ES-I3 (cell line): Measurements from ENCODE around the gene NUP210.

Experiments used
- H3K36me3 ChIP-seq: 2 replicates; pipeline ENCODE4 v1.6.1; 2013; ENCODE audit warnings: mild to moderate bottlenecking, low read length, control low read depth, moderate library complexity; ENCODE audit not compliant: insufficient read depth
- H3K4me1 ChIP-seq: 2 replicates; pipeline ENCODE4 v1.6.1; 2013; ENCODE audit warnings: mild to moderate bottlenecking, control low read depth, low read length; ENCODE audit not compliant: insufficient read depth
- H3K9ac ChIP-seq: 2 replicates; pipeline ENCODE4 v1.6.1; 2013; ENCODE audit warnings: low read depth, mild to moderate bottlenecking, low read length, moderate library complexity
- H3K9me3 ChIP-seq: 2 replicates; pipeline ENCODE4 v1.6.1; 2013; ENCODE audit warnings: mild to moderate bottlenecking, low read length, moderate library complexity; ENCODE audit not compliant: control insufficient read depth, insufficient read depth

NUP210 gene

DNA sequence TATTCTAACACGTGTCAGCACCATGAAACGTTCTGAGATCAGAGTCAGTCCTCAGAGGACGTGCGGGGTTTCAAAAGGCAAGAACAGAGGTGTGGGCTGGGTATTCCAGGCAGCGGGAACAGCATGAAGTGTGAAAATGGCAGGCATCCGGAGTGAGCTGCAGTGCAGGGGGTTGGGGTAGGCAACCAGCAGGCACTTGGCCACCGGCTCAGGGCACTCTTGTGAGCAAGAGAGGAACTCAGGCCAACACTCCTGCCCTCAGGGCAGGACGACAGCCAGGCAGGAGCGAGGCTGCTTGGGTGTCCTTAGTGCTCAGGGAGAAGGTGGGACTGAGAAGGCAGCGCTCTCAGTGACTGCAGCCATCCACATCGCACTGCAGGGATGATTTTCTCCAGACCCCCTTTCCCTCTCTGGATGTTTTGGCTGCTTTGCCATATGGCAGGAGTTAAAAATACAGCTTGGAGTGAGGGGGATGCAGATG is 151.1 kb downstream of the NUP210 start:
- Histone ChIP-seq H3K9me3 (no peaks in the 10 kb centered on the region), H3K36me3 (no peaks in the 10 kb centered on the region), H3K4me1 (0 out of 2 replicates have a peak, but pooled peaks cover 3% of the 10 kb centered on the region), H3K9ac (no peak overlapping the region)

DNA sequence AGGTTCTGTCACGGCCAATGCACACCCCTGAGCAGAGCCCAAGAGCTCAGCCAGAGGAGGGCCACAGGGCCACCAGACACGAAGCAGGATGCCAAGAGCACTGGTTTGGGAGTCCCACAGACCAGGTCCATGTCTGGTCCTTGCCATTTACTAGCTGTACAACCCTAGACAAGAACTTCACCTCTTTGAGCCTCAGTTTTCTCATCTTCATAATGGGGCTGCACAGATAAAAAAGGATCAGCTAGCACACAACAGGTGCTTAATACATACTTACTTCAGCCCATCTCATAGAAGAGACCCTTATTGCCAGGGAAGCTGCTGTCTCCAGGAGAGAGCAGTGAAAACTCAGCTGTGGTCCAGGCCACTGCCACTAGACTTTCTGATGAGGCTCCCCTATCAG is 152.0 kb downstream of the NUP210 start:
- Histone ChIP-seq H3K36me3 (no peaks in the 10 kb centered on the region), H3K9me3 (no peaks in the 10 kb centered on the region), H3K4me1 (0 out of 2 replicates have a peak, but pooled peaks cover 3% of the 10 kb centered on the region), H3K9ac (no peak overlapping the region)

DNA sequence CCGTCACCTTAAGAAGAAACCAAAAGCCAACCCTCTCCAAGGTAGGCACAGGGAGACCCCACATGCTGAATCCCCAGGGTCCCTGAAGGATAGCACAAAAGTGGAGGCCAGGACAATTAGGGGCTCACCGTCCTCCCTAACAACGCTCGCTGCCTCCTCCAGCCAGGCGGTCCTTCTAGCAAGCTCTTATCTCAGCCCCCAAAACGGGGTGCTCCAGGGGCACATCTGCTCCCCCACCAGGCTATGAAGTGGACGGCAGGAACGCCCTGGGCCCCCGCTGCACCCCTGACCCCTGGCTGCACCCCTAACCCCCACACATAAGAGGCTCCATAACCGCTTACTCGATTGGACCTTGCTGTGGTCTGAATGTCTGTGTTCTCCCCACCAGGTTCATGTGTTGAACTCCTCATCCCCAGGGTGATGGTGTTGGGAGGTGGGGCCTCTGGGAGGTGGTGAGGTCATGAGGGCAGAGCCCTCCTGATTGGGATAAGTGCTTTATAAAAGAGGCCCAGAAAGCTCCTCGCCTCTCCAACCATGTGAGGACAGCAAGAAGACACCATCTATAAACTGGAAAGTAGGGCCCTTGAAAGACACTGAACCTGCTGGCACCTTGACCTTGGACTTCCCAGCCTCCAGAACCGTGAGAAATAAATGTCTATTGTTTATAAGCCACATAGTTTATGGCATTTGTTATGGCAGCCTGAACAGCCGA is 153.3 kb downstream of the NUP210 start:
- Histone ChIP-seq H3K36me3 (no peaks in the 10 kb centered on the region), H3K9me3 (no peaks in the 10 kb centered on the region), H3K4me1 (peaks cover 10% of the 10 kb centered on the region), H3K9ac (no peak overlapping the region)
